GM12878 (cell line): ENCODE measurements around the gene PLD5. TPM values are rescaled to one million over a fixed set of nuclear protein-coding genes. Genes with fewer than 3 reads are reported as not detected.

ENCODE experiments used
- ATAC-seq: fragments of 200-7000 bp; cut with Tn5 transposase; 3 replicates; pipeline ENCODE4 v1.9.1; 2020; ENCODE audit warnings: mild to moderate bottlenecking, moderate library complexity
- BruUV-seq: library from RNA; stranded (reverse); fragments of 400-500 nt; replicated peaks from 2 replicates; lab custom pipeline; 2021; lab: Mats Ljungman, UMichigan
- CTCF ChIA-PET: fragments of 300-600 bp; sonication (Branson Sonifier 250); formaldehyde crosslinking; extraction: SDS; loops from one replicate; lab custom pipeline; 2021; ENCODE audit warnings: inconsistent platforms; lab: Yijun Ruan, JAX
- POLR2A ChIA-PET: fragments of 350-600 bp; formaldehyde crosslinking; extraction: SDS; loops from one replicate; lab custom pipeline; 2021; ENCODE audit warnings: inconsistent platforms; lab: Charles Lee
- RAD21 ChIA-PET: fragments of 300-600 bp; sonication (Branson Sonifier 250); formaldehyde crosslinking; loops from one replicate; lab custom pipeline; 2023; ENCODE audit warnings: antibody characterized with exemption; ENCODE audit not compliant: unreplicated experiment; lab: Charles Lee
- SMC1A ChIA-PET: fragments of 300-600 bp; sonication (Branson Sonifier 250); formaldehyde crosslinking; loops from one replicate; lab custom pipeline; 2023; ENCODE audit not compliant: unreplicated experiment, uncharacterized antibody; lab: Charles Lee
- DNase-seq: peaks from one replicate; pipeline ENCODE4 v3.0.0-alpha.2; 2011; ENCODE audit warnings: low read depth, low spot score
- FAIRE-seq: peaks from 3 replicates; lab custom pipeline; 2011; peaks lifted over from hg19 to GRCh38; lab: Jason Lieb, UNC
- H2AFZ ChIP-seq: 2 replicates; pipeline ENCODE4 v1.6.0; 2011; ENCODE audit warnings: low read depth, low read length, control low read depth; ENCODE audit not compliant: control insufficient read depth
- H3K27ac ChIP-seq: 2 replicates; pipeline ENCODE4 v1.5.1; 2011; ENCODE audit warnings: control low read depth; ENCODE audit not compliant: control insufficient read depth, insufficient read depth
- H3K27me3 ChIP-seq, 2 experiments: replicated peaks in 1 of 2; 2 replicates each; pipeline versions ENCODE4 v1.6.0 to v1.6.1; 2011; ENCODE audit warnings: low read length in 1 of 2; ENCODE audit not compliant: control insufficient read depth in 2 of 2, insufficient read depth in 2 of 2
- H3K36me3 ChIP-seq, 2 experiments: 2 replicates each; pipeline ENCODE4 v1.5.1; 2011; ENCODE audit warnings: low read length in 1 of 2; ENCODE audit not compliant: control insufficient read depth in 2 of 2, insufficient read depth in 2 of 2
- H3K4me1 ChIP-seq: 2 replicates; pipeline ENCODE4 v1.6.1; 2011; ENCODE audit warnings: mild to moderate bottlenecking, low read length, moderate library complexity, mixed read lengths; ENCODE audit not compliant: control insufficient read depth, insufficient read depth
- H3K4me2 ChIP-seq: 2 replicates; pipeline ENCODE4 v1.6.0; 2011; ENCODE audit warnings: control low read depth; ENCODE audit not compliant: control insufficient read depth, insufficient read depth
- H3K4me3 ChIP-seq: fragments of 200-600 bp; sonication (generic); 2 replicates; pipeline ENCODE4 v1.5.1; 2016
- H3K79me2 ChIP-seq: 2 replicates; pipeline ENCODE4 v1.6.0; 2011; ENCODE audit warnings: low read length; ENCODE audit not compliant: control insufficient read depth, insufficient read depth
- H3K9ac ChIP-seq: 2 replicates; pipeline ENCODE4 v1.8.0; 2011; ENCODE audit warnings: low read length, control low read depth, mixed read lengths; ENCODE audit not compliant: control insufficient read depth, insufficient read depth
- H3K9me3 ChIP-seq: replicated peaks from 3 replicates; pipeline ENCODE4 v1.5.1; 2011; ENCODE audit warnings: mild to moderate bottlenecking, low read length; ENCODE audit not compliant: control insufficient read depth, insufficient read depth
- H4K20me1 ChIP-seq: 2 replicates; pipeline ENCODE4 v1.6.0; 2011; ENCODE audit not compliant: control insufficient read depth, insufficient read depth
- CHD2 ChIP-seq: IDR thresholded peaks from 2 replicates; pipeline ENCODE4 v1.6.1; 2011; ENCODE audit warnings: low read depth, low read length, improper control_type of control experiment, borderline replicate concordance
- JUND ChIP-seq: IDR thresholded peaks from 2 replicates; pipeline ENCODE4 v1.6.1; 2012; ENCODE audit warnings: low read depth, mild to moderate bottlenecking, low read length, improper control_type of control experiment, moderate library complexity
- RBBP5 ChIP-seq: fragments of 200-600 bp; sonication (generic); conservative IDR thresholded peaks from 2 replicates; pipeline ENCODE4 v1.6.1; 2016
- SREBF2 ChIP-seq: IDR thresholded peaks from 2 replicates; pipeline ENCODE4 v1.6.1; 2012; ENCODE audit warnings: mild to moderate bottlenecking, low read length
- TCF12 ChIP-seq: IDR thresholded peaks from 2 replicates; pipeline ENCODE4 v1.6.1; 2011; ENCODE audit warnings: low read depth, mild to moderate bottlenecking, low read length
- TCF7 ChIP-seq: IDR thresholded peaks from 2 replicates; pipeline ENCODE4 v1.6.1; 2014; ENCODE audit warnings: antibody characterized with exemption, borderline replicate concordance
- ZBTB11 ChIP-seq: fragments of 450-650 bp; formaldehyde crosslinking; IDR thresholded peaks from 2 replicates; pipeline ENCODE4 v1.5.0; 2022; ENCODE audit warnings: mild to moderate bottlenecking, missing genetic modification characterization
- ZNF217 ChIP-seq: fragments of 450-650 bp; IDR thresholded peaks from 2 replicates; pipeline ENCODE4 v1.6.1; 2017; ENCODE audit warnings: antibody characterized with exemption, mild to moderate bottlenecking
- ZNF24 ChIP-seq: fragments of 450-650 bp; IDR thresholded peaks from 2 replicates; pipeline ENCODE4 v1.6.1; 2017; ENCODE audit warnings: antibody characterized with exemption, mild to moderate bottlenecking
- ZNF274 ChIP-seq: IDR thresholded peaks from one replicate; pipeline ENCODE4 v1.8.0; 2011; ENCODE audit not compliant: insufficient read length, insufficient read depth
- WGBS: methylation state at CpG from one replicate; pipeline ENCODE4 v1.1.6; 2016; ENCODE audit warnings: low lambda C conversion rate; ENCODE audit not compliant: insufficient replicate concordance, insufficient coverage; ENCODE audit errors: missing lambda C conversion rate; 5-methylcytosine and 5-hydroxymethylcytosine counted together
- in situ Hi-C: fragments of 300-500 bp; cut with MboI; formaldehyde crosslinking; loops from 9 replicates; pipeline ENCODE4 v1.14.3; 2018; ENCODE audit warnings: mixed read lengths
- intact Hi-C: fragments of 100-400 bp; cut with micrococcal nuclease; formaldehyde crosslinking; loops from one replicate; pipeline ENCODE4 v1.14.2; 2022; ENCODE audit not compliant: unreplicated experiment
- polyA plus RNA-seq, 11 experiments: library from polyadenylated mRNA; depleted of rRNA in 4 of 11; unstranded in 6 of 11; stranded (reverse) in 5 of 11; fragments of >200 nt; fragmentation: Nextera tagmentation in 4 of 11; fragmentation: Illumina TruSeq in 1 of 11; extraction: Ambion mirVana in 4 of 11; extraction: Trizol in 1 of 11; gene quantifications; 1 replicate in 1 of 11; 2 replicates in 10 of 11; pipeline versions ENCODE4 v1.2.1 to v1.2.3, GENCODE V29; 2011 to 2016; ENCODE audit warnings: inconsistent platforms in 2 of 11, missing spikeins in 2 of 11, low read depth in 1 of 11
- total RNA-seq, 4 experiments: library from RNA; depleted of rRNA in 3 of 4; stranded (reverse); fragments of >200 nt in 3 of 4; fragmentation: Illumina TruSeq in 1 of 4; extraction: Trizol in 1 of 4; gene quantifications; 2 replicates each; pipeline versions ENCODE4 v1.2.1 to v1.2.3, GENCODE V29; 2013 to 2021

The PLD5 gene
- total and polyA plus RNA-seq, 10 of the 15 experiments (the other 5 are each of a cell fraction or from before 2014, with no cell fraction given) = not detected

GRCh38 chr1:242477944-242478343, 46.6 kb downstream of the PLD5 start:
- ChIA-PET RAD21 (no interaction called here), CTCF (no interaction called here), POLR2A (no interaction called here), SMC1A (interaction anchor here (0.7 kb wide), 1 partner anchor 33 kb away, joined by 3 read pairs; no protein-coding TSS in a partner anchor)
- H2AFZ ChIP-seq = no peak overlapping the region
- no peaks in the 10 kb centered on the region for H3K36me3 ChIP-seq
- H3K9ac ChIP-seq = no peak overlapping the region
- no peaks in the 10 kb centered on the region for H4K20me1 ChIP-seq
- H3K79me2 ChIP-seq = no peaks in the 10 kb centered on the region
- H3K4me2 ChIP-seq = no peak overlapping the region
- no peaks in the 10 kb centered on the region for H3K27me3 ChIP-seq
- TF ChIP-seq TCF7 (no peak), TCF12 (no peak), ZNF217 (no peak), ZBTB11 (CRISPR knock-in tag) (no peak), ZNF274 (no peak), ZNF24 (no peak), JUND (no peak), RBBP5 (no peak), CHD2 (no peak), SREBF2 (no peak)
- H3K4me1 ChIP-seq = no peaks in the 10 kb centered on the region
- FAIRE-seq (no peak), DNase-seq (no peak), ATAC-seq (no peak)
- no peaks in the 10 kb centered on the region for H3K9me3 ChIP-seq
- intact Hi-C loops = no loop called here
- BruUV-seq = no TSS peak
- 18% methylated on average over 3 of the region's 3 CpGs for WGBS
- no peak overlapping the region for H3K4me3 ChIP-seq
- in situ Hi-C loops = no loop called here
- no peak overlapping the region for H3K27ac ChIP-seq
